Measurements from ENCODE around the gene FLT4. TPM values are rescaled to one million over a fixed set of nuclear protein-coding genes. Genes with fewer than 3 reads are reported as not detected.

Gene FLT4
- total RNA-seq, 1 donor from 2014 or later: 3.4 TPM

DNA sequence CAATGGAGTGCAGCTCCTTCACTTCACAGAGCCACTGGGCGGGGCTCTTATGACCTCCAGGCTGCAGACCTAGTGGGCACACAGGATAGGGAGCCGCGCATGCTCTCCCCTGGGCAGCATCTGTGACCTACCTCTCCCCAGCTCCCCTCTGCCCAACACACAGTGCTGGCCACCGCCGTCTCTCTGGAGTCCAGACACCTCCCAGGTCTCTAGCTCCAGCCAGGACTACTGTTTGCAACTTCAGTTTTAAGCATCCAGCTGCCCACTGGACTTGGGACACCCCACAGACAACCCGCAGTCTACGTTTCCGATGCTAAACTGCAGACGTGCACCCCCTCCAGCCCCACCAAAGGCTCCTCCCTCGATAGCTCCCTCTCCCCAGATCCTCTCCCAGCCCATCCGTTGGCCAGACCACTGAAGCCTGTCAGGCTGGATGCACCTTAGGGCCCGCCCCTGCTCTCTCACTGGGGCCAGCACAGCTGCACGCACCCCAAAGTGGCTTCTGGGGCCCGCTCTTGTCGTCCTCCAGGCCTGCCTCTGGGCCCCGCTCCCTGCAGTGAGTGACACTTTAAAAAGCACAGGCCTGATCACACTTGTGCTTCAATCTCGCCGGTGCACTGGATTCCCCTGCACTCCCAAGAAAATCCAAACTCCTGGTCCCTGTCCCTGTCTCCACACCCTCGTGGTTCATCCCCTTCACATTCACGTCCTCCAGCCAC is 11.3 kb downstream of the FLT4 start:
- H3K4me3 Mint-ChIP-seq: no peak overlapping the region
- no peaks in the 10 kb centered on the region for H3K9me3 Mint-ChIP-seq
- H3K27ac Mint-ChIP-seq: no peak overlapping the region
- no peak for TF ChIP-seq CTCF (conservative IDR thresholded peaks at IDR 0.05)
- no peak for DNase-seq (ENCODE audit: extremely low spot score, unreplicated experiment)
- H3K4me1 Mint-ChIP-seq (ENCODE audit: unreplicated experiment): no peaks in the 10 kb centered on the region
- H3K36me3 Mint-ChIP-seq: no peaks in the 10 kb centered on the region
- peaks cover 32% of the 10 kb centered on the region for H3K27me3 Mint-ChIP-seq

DNA sequence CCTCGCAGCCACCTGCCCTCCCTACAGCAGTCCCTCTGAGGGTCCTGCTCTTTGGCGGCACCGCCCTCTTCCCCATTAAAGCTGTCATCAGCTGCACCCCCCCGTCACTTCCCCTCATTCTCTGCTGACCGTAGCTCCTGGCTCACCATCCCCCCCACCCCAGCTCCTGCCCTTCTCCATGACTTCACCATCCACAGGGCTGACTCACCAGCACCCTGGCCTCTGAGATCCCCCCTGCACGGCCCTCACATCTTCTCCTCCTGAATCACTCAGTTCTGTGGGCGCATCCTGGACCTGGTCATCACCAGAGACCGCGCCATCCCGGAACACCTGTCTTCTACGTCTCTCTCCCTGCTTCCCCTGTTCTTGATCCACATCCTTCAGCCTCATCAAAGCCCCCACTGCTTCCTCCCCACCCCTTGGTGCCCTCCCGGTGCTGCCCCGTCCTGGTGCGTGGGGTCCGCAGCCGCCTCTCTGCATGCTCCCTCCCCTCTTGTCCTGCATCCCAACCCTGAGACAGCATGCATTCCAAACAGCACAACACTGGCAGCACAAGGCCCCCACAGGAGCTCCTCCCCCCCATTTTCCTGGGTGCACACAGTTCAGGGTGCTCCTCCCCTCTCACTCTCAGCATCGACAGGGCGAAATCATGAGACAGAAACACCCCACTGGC is 12.9 kb downstream of the FLT4 start:
- H3K4me3 Mint-ChIP-seq: no peak overlapping the region
- peaks cover 26% of the 10 kb centered on the region for H3K27me3 Mint-ChIP-seq
- no peaks in the 10 kb centered on the region for H3K9me3 Mint-ChIP-seq
- no peak for DNase-seq (ENCODE audit: extremely low spot score, unreplicated experiment)
- H3K27ac Mint-ChIP-seq: no peak overlapping the region
- no peaks in the 10 kb centered on the region for H3K36me3 Mint-ChIP-seq
- no peak for TF ChIP-seq CTCF (conservative IDR thresholded peaks at IDR 0.05)
- H3K4me1 Mint-ChIP-seq (ENCODE audit: unreplicated experiment): no peaks in the 10 kb centered on the region

GRCh38 chr5:180636016-180636402 is 13.4 kb downstream of the FLT4 start:
- no peaks in the 10 kb centered on the region for H3K4me1 Mint-ChIP-seq (ENCODE audit: unreplicated experiment)

GRCh38 chr5:180633283-180634177 is 15.9 kb downstream of the FLT4 start:
- DNase-seq (ENCODE audit: extremely low spot score, unreplicated experiment): no peak
- no peak overlapping the region for H3K27ac Mint-ChIP-seq

More at GRCh38 chr5:180636016-180636402, 13.4 kb downstream of the FLT4 start:
- no peak for TF ChIP-seq CTCF (conservative IDR thresholded peaks at IDR 0.05)
- H3K27me3 Mint-ChIP-seq: peaks cover 26% of the 10 kb centered on the region
- H3K27ac Mint-ChIP-seq: no peak overlapping the region
- no peaks in the 10 kb centered on the region for H3K9me3 Mint-ChIP-seq
- H3K4me3 Mint-ChIP-seq: no peak overlapping the region
- no peaks in the 10 kb centered on the region for H3K36me3 Mint-ChIP-seq
- DNase-seq (ENCODE audit: extremely low spot score, unreplicated experiment): no peak

More at GRCh38 chr5:180633283-180634177, 15.9 kb downstream of the FLT4 start:
- no peak overlapping the region for H3K4me3 Mint-ChIP-seq
- no peaks in the 10 kb centered on the region for H3K9me3 Mint-ChIP-seq
- no peak for TF ChIP-seq CTCF (conservative IDR thresholded peaks at IDR 0.05)
- peaks cover 20% of the 10 kb centered on the region for H3K27me3 Mint-ChIP-seq
- no peaks in the 10 kb centered on the region for H3K36me3 Mint-ChIP-seq
- H3K4me1 Mint-ChIP-seq (ENCODE audit: unreplicated experiment): no peaks in the 10 kb centered on the region
